GM19438 (cell line): ENCODE measurements around the gene SLC6A20.

ENCODE experiments used
- ATAC-seq: cut with Tn5 transposase; IDR thresholded peaks from one replicate; pipeline ENCODE4 v1.9.1; 2021; ENCODE audit warnings: low read depth; ENCODE audit not compliant: unreplicated experiment

Gene SLC6A20

DNA sequence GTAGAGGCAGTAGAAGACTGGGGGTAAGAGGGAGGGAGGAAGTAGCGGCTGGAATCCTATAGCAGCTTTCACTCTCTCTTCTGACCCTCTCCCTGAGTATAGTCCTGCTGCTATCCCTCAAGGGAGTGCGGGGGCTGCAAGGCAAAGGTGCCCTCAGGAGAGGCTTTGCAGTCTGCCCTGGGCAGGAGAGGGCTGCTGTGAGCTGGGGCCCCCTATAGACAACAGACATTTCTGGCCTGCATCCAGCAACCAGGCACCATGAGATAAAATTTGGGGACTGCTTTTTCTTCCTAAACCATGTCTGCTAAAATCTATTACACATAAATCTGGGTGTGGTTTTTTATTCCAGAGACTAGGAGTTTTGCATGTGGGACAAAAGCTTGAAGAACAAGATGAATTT, 59.1 kb downstream of the SLC6A20 start:
- no peak for ATAC-seq

GRCh38 chr3:45736707-45737106, 59.6 kb downstream of the SLC6A20 start:
- ATAC-seq, result no peak

GRCh38 chr3:45730409-45731154, 65.8 kb downstream of the SLC6A20 start:
- ATAC-seq, result no peak

DNA sequence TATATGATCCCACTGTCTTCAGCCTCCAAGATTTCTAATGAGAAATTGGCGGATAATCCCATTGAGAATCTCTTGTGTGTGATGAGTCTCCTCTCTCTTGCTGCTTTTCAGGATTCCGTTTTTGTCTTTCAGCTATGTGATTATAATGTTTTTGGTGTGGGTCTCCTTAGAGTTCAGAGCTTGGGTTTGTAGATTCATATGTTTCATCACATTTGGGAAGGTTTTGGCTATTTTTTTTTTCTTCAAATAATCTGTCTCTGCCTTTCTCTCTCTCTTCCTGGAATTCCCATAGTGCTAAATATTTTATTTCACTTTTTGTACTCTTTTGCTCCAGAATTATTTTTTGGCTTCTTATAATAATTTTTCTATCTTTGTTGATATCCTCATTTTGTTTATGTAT, 66.7 kb downstream of the SLC6A20 start:
- no peak for ATAC-seq

- ATAC-seq, result no peak
These were observed 71.4 kb downstream of the SLC6A20 start for GRCh38 chr3:45724911-45725310.

GRCh38 chr3:45719655-45720487, 76.5 kb downstream of the SLC6A20 start:
- ATAC-seq, result no peak

- no peak for ATAC-seq
These were observed 79.5 kb downstream of the SLC6A20 start for GRCh38 chr3:45716790-45717336.

DNA sequence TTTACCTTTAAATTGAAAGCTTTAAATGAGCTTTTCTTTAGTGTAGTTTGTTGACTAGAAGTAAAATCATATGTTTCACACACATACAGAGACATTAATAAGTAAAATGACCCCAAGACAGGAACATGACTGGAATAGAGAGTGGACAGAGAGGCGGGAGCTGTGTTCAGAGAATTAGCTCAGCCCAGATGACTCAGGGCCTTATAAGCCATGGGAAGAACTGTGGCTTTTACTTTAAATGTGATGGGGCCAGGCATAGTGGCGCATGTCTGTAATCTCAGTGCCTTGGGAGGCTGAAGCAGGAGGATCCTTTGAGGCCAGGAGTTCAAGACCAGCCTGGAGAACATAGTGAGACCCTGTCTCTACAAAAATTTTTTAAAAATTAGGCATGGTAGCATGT, 80.4 kb downstream of the SLC6A20 start:
- no peak for ATAC-seq

DNA sequence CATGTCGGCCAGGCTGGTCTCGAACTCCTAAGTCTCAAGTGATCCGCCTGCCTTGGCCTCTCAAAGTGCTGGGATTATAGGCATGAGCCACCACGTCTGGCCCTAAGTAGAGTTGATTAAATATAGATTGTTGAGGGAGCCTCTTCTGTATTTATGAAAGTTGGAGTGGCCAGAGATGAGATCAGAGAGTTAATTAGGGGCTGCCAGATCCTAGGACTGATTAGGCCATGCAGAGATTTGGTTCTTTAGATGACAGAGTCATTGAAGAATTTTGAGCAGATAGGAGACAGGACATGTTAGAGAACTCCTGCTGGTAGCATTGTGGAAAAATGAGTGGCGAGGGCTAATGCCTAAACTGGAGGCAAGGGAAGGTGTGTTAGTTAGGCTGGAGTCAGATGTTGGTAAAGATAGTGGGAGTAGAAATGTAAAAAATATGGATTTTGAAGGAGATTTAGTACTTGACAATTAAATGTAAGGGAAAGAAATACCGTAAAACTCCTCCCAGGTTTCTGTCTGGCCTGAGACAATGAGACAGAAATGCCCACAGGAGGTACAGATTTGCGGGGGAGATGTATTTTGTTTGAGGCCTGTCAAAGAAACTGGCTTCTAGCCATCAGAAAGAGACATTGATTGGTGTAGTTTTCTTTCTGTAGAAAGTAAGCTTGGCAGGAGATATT, 83.8 kb downstream of the SLC6A20 start:
- ATAC-seq, result no peak

DNA sequence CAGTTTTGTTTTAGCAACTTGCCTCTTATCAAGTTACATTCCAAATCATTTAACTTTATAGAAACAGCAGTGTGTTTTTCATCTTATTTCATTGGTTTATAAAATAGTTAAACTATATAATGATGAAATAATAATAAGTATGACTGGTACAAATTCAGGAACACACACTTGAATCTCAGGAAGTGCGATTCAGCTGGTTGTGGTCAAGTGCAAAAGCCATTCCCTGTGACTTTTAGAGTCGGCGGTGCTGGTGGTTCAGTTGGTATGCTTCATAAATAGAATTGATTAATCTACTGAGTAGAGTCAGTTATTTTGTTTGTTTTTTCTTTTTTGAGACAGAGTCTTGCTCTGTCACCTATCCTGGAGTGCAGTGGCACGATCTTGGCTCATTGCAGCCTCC, 84.4 kb downstream of the SLC6A20 start:
- ATAC-seq, result no peak

GRCh38 chr3:45705839-45706808, 90.2 kb downstream of the SLC6A20 start:
- ATAC-seq, result no peak
